ENCODE results near the gene IGFL2. TPM values are rescaled to one million over a fixed set of nuclear protein-coding genes. Genes with fewer than 3 reads are reported as not detected.

Gene IGFL2
- total and polyA plus RNA-seq, 2 donors, result 0.61 to 6.9 TPM

DNA sequence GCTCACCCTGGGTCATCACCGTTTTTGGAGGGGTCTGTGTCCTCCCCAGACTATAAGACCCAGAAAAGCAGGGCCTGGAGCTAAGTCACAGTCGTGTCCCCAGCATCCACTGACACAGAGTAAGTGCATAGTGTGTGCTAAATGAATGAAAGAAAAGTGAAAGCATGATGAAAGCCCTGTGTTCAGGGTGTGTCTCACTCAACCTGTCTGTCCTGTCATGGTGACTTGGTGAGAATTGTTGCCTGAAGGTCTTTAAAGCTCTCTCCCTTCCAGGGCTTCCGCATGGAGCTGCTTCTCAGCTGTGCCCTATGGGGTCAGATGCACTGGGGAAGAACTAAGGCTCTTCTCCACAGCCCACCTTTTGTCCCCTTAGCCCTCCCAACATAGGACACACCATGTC, 61.0 kb downstream of the IGFL2 start:
- Histone ChIP-seq H3K27me3 (ENCODE audit: control insufficient read depth in 2 of 2, insufficient read depth in 1 of 2, low read length in 1 of 2) (no peaks in the 10 kb centered on the region), H3K27ac (ENCODE audit: low read depth in 1 of 2, low read length in 1 of 2) (no peak overlapping the region), H3K4me1 (ENCODE audit: control insufficient read depth in 2 of 2, insufficient read depth in 2 of 2, low read length in 2 of 2) (peaks cover 0 to 3% of the 10 kb centered on the region in 2 donors), H3K4me3 (ENCODE audit: low read length in 2 of 2) (no peak overlapping the region), H3K9me3 (ENCODE audit: control insufficient read depth in 2 of 2, insufficient read depth in 1 of 2, low read length in 1 of 2) (no peaks in the 10 kb centered on the region), H3K36me3 (ENCODE audit: control insufficient read depth in 2 of 2, insufficient read depth in 2 of 2, low read length in 1 of 2) (no peaks in the 10 kb centered on the region)
- no peak for DNase-seq (ENCODE audit: low read depth in 6 of 9, low spot score in 9 of 9)
- WGBS, result 77% methylated on average over 3 of the region's 3 CpGs

DNA sequence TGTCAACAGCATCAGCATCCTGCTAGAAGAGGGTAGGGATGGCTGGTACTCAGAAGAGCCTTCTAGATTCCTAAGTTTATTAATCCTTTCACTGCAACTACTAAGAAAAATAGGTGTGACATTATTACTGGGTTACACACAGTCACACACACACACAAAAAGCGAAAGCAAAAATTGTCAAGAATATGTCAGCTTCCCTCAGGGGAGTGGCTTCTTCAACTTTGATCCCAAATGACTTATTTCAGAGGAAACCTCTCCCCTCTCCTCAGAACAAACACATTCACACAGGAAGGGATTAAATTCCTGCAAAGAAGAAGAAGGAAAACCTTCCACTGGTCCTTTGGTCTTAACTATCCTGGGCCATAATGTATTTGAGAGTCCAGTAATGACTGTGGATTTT, 61.4 kb downstream of the IGFL2 start:
- DNase-seq (ENCODE audit: low read depth in 6 of 9, low spot score in 9 of 9), result no peak
- Histone ChIP-seq H3K4me3 (ENCODE audit: low read length in 2 of 2) (no peak overlapping the region), H3K4me1 (ENCODE audit: control insufficient read depth in 2 of 2, insufficient read depth in 2 of 2, low read length in 2 of 2) (peaks cover 0 to 3% of the 10 kb centered on the region in 2 donors), H3K27ac (ENCODE audit: low read depth in 1 of 2, low read length in 1 of 2) (no peak overlapping the region), H3K9me3 (ENCODE audit: control insufficient read depth in 2 of 2, insufficient read depth in 1 of 2, low read length in 1 of 2) (no peaks in the 10 kb centered on the region), H3K27me3 (ENCODE audit: control insufficient read depth in 2 of 2, insufficient read depth in 1 of 2, low read length in 1 of 2) (no peaks in the 10 kb centered on the region), H3K36me3 (ENCODE audit: control insufficient read depth in 2 of 2, insufficient read depth in 2 of 2, low read length in 1 of 2) (no peaks in the 10 kb centered on the region)
- WGBS, result 81% methylated on average over 1 of the region's 1 CpG

DNA sequence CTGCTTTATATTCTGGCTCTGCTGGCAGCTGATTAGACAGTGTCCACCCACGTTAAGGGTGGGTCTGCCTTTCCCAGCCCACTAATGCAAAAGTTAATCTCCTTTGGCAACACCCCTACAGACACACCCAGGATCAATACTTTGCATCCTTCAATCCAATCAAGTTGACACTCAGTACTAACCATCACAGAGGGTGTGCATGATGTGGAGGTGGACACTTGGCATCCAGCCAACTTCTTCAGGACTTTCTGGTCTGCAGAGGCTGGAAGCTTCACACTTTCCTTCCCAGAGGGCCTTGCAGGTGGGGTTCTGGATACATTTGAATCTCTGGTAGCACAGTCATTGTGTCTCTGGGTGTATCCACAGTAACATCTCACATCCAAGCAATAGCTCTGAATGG, 62.6 kb downstream of the IGFL2 start:
- Histone ChIP-seq H3K27me3 (ENCODE audit: control insufficient read depth in 2 of 2, insufficient read depth in 1 of 2, low read length in 1 of 2) (no peaks in the 10 kb centered on the region), H3K27ac (ENCODE audit: low read depth in 1 of 2, low read length in 1 of 2) (no peak overlapping the region), H3K4me3 (ENCODE audit: low read length in 2 of 2) (no peak overlapping the region), H3K36me3 (ENCODE audit: control insufficient read depth in 2 of 2, insufficient read depth in 2 of 2, low read length in 1 of 2) (no peaks in the 10 kb centered on the region), H3K9me3 (ENCODE audit: control insufficient read depth in 2 of 2, insufficient read depth in 1 of 2, low read length in 1 of 2) (no peaks in the 10 kb centered on the region), H3K4me1 (ENCODE audit: control insufficient read depth in 2 of 2, insufficient read depth in 2 of 2, low read length in 2 of 2) (peaks cover 0 to 3% of the 10 kb centered on the region in 2 donors)
- DNase-seq (ENCODE audit: low read depth in 6 of 9, low spot score in 9 of 9), result no peak
- WGBS, result 66% methylated on average over 1 of the region's 1 CpG

Other genes with a start within 250 kb of the IGFL2 start
- 1.8 TPM for gene MYPOP, start 245.6 kb upstream of the IGFL2 start, total RNA-seq
- gene MYPOP, start 245.6 kb upstream of the IGFL2 start, polyA plus RNA-seq, result 9.1 TPM
- not detected for gene NANOS2, start 233.5 kb upstream of the IGFL2 start, total RNA-seq
- 0.07 TPM for gene NANOS2, start 233.5 kb upstream of the IGFL2 start, polyA plus RNA-seq
- gene NOVA2, start 174.4 kb upstream of the IGFL2 start, total RNA-seq, result 0.09 TPM
- 1.0 TPM for gene NOVA2, start 174.4 kb upstream of the IGFL2 start, polyA plus RNA-seq
- 11.3 TPM for gene CCDC61, start 152.8 kb upstream of the IGFL2 start, total RNA-seq
- 23.0 TPM for gene CCDC61, start 152.8 kb upstream of the IGFL2 start, polyA plus RNA-seq
- gene PGLYRP1, start 125.2 kb upstream of the IGFL2 start, total RNA-seq, result 4.3 TPM
- 0.37 TPM for gene PGLYRP1, start 125.2 kb upstream of the IGFL2 start, polyA plus RNA-seq
- 0.14 TPM for gene IGFL4, start 107.2 kb upstream of the IGFL2 start, total RNA-seq
- gene IGFL4, start 107.2 kb upstream of the IGFL2 start, polyA plus RNA-seq, result 0.16 TPM
- not detected for gene IGFL3, start 23.6 kb upstream of the IGFL2 start, total RNA-seq
- 0.66 TPM for gene IGFL3, start 23.6 kb upstream of the IGFL2 start, polyA plus RNA-seq
- 0.99 TPM for gene IGFL1, start 81.5 kb downstream of the IGFL2 start, total RNA-seq
- gene IGFL1, start 81.5 kb downstream of the IGFL2 start, polyA plus RNA-seq, result 26.9 TPM
- gene HIF3A, start 148.8 kb downstream of the IGFL2 start, total RNA-seq, result 0.66 TPM
- gene HIF3A, start 148.8 kb downstream of the IGFL2 start, polyA plus RNA-seq, result 13.1 TPM
- 44.1 TPM for gene PPP5C, start 198.8 kb downstream of the IGFL2 start, total RNA-seq
- gene PPP5C, start 198.8 kb downstream of the IGFL2 start, polyA plus RNA-seq, result 32.7 TPM